ENCODE measurements around the gene FFAR3. TPM values are rescaled to one million over a fixed set of nuclear protein-coding genes. Genes with fewer than 3 reads are reported as not detected.

FFAR3 gene, protein sequence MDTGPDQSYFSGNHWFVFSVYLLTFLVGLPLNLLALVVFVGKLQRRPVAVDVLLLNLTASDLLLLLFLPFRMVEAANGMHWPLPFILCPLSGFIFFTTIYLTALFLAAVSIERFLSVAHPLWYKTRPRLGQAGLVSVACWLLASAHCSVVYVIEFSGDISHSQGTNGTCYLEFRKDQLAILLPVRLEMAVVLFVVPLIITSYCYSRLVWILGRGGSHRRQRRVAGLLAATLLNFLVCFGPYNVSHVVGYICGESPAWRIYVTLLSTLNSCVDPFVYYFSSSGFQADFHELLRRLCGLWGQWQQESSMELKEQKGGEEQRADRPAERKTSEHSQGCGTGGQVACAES
- total RNA-seq, result not detected

DNA sequence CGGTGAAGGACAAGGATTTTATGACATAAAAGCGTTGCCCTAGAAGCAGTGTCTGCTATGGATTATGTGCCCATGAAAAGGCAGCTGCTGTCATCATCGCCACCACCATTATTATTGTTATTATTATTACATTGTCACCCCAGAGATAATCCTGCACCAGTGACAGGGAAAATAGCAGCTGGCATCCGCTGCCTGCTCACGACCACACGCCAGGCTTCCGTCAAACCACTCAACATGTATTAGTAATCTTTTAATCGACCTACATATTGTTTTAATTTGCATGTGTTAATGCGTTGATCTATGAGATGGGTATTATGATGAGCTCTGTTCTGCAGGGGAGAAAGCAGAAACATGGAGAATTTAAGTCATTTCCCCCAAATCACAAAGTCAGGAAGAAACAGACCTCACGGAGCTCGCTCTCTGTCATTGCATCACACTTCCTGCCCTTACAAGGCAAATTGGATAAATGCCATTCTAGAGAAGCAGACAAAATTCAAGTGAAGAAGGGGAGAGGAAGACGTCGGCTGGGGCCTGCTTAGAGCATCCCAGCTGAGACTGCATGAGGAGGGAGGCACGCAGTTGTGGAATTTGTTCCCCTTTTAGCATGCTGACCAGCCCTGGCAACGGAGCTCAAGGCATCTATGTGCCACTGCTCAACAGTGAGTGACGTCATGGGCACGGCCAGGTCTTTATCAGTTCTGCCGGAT lies at the start of gene FFAR3:
TSS of gene FFAR3 (plus strand) at position 594 of the 707 bp plus-strand sequence. CDS start 431 bp downstream, outside the sequence.
- DNase-seq, result no peak

DNA sequence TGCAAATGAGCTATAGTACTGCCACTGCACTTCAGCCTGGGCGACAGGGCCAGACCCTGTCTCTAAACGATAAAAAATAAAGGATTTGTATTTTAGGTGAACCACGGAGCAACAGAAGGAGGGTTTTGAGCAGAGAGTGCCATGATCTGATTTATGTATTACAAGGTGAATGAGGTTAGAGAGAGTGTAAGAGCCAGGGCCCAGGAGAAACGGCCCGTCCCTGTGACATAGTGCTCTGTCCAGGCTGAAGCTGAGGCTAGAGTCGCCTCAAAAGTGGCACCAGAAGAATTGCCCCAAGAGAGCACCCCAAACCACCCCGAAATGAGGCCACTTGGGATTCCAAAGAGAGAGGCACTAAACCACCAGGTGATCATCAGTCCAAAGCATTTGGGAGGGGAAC lies 49.4 kb upstream of the FFAR3 start:
- DNase-seq, result no peak

DNA sequence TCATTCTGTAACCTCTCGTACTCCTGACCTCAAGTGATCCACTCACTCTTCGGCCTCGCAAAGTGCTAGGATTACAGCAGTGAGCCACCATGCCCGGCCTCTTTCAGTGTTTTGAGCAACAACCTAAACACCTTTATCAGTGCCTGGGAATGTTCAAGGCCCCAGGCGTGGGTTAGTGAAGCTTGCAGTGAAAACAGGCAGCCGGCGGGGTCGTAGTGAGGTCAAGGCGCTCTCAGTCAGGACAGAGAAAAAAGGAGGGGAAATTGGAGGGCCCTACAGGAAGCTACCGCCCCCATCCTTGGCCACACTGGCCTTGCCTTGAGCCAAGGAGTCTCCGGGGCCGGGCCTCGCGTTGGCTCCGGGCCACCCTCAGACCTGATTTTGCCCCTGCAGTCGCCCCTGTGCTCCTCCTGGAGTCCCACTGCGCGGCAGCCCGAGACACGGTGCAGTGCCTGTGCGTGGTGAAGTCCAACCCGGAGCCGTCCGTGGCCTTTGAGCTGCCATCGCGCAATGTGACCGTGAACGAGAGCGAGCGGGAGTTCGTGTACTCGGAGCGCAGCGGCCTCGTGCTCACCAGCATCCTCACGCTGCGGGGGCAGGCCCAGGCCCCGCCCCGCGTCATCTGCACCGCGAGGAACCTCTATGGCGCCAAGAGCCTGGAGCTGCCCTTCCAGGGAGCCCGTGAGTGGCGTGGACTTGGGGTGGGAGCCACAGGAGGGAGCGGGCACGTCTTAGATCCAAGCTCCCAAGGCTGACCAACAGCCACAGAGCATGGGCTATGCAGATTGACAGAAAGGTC lies 48.6 kb upstream of the FFAR3 start:
- no peak for DNase-seq

DNA sequence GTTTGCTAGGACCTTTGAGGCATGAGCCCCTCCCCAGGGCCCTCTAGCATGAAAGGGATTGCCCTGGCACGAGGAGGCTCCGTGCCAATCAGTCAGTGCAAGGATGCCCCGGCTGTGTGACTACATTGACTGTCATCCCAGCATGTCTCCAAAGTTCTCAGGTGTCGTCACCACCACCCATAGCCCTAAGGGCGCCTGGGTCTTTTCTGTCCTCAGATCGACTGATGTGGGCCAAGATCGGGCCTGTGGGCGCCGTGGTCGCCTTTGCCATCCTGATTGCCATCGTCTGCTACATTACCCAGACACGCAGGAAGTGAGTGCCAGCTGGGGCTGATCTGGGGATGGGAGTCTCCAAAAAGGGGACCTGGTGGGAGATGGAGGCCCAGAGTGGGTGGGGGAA lies 47.9 kb upstream of the FFAR3 start:
- no peak for DNase-seq

DNA sequence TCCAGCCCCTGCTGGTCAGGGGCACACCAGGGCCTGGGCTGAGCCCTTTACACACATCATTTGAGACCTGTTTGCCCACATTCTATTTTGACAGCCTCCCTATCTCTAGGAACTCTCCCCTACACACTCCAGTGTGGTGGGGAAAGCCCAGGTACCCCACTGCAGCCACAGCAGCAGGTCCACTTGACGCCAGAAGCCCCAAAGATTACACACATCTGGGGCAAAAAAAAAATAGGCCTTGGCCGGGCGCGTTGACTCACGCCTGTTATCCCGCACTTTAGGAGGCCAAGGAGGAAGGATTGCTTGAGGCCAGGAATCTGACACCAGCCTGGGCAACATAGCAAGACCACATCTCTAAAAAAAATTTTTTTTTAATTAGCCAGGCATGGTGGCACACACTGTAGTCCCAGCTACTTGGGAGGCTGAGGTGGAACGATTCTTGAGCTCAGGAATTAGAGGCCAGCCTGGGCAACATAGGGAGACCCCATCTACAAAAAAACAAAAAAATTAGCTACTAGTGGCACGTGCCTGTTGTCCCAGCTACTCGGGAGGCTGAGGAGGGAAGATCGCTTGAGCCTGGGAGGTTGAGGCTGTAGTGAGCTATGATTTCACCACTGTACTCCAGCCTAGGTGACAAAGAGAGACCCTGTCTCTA lies 47.3 kb upstream of the FFAR3 start:
- no peak for DNase-seq

DNA sequence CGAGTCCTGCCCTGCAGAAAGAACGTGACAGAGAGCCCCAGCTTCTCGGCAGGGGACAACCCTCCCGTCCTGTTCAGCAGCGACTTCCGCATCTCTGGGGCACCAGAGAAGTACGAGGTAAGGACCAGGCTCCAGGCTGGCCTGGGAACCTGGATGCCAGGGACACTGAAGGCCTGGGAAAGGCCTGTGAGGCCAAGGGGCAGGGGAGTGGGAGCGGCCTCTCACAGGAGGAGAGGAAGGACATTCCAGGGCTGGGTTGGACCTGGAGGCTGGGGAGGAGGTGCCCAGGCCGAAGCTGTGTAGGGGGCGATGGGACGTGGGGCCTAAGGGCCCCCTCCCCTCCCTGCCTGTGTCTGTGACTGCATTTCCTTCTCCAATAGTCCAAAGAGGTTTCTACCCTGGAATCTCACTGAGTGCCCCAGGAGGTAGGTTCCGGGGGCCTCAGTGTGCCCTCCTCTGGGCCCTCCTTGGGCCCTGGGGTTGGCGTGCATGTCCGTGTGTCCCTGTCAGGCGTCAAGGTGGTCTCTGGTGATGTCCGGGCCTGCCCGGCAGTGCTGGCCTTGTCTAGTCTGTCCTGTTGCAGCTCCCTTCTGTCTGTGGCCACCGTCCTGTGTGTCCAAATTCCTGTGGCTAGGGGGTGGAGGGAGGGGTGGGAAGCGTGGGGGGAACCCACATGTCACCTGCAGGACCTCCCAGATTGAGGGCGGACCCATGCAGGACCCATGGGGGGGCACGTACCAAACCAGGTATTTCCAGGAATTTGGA lies 46.2 kb upstream of the FFAR3 start:
- DNase-seq, result no peak

DNA sequence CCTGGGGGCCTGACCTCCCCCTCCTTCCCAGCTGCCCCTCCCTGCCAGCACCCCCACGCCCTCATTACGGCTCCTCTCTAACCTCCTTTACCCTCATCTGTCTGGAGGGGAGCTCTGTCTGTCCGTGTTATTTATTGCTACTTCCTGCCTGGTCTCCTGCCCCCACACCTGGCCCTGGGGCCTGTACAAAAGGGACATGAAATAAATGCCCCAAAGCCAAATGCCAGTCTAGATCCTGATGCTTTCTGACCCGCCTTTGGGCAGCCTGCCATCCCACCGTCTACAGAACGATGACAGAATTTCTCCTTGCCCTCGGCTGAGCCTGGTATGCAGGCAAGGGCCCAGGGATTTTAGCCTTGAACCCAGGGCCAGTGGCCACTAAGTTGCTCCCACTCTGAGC lies 44.7 kb upstream of the FFAR3 start:
- no peak for DNase-seq

DNA sequence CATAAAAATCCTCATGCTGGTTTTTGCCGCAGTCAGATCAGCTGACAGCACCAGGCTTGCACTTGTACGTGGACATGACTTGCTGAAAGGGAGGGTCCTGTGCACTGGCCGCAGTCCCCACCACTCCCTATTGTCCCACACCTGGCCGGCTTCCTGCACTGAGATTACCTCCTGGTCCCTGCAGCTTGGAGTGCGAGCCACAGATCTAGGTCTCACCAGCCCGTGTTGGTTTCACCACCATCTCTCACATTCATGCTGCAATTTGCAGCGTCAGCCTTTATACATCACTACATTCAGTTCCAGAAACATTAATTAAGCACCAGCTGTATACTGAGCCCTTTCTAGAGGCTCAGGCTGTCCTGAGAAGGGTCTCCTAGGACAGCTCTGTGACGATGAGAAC lies 44.2 kb upstream of the FFAR3 start:
- no peak for DNase-seq

DNA sequence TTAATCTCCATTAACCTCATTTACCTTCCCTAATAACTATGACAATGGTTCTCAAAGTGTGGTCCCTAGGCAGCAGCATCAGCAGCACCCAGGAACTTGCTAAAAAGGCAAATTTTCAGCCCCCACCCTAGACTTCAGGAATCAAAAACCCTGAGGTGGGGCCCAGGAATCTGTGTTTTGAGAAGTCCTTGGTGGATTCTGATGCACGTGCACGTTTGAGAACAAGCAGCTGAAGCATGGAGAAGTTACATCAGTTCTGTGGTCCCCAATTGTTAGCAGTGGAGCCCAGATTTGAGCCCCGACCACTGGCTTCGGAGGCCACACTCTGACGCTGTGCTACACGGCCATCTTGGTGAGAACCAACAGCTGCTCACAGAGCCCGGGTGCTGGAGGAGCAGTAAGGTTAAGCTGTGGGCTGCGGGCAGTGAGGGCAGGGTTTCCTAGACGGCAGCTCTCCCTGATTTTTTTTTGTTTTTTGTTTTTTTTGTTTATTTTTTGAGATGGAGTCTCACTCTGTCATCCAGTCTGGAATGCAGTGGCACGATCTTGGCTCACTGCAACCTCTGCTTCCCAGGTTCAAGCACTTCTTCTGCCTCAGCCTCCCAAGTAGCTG lies 43.3 kb upstream of the FFAR3 start:
- no peak for DNase-seq

DNA sequence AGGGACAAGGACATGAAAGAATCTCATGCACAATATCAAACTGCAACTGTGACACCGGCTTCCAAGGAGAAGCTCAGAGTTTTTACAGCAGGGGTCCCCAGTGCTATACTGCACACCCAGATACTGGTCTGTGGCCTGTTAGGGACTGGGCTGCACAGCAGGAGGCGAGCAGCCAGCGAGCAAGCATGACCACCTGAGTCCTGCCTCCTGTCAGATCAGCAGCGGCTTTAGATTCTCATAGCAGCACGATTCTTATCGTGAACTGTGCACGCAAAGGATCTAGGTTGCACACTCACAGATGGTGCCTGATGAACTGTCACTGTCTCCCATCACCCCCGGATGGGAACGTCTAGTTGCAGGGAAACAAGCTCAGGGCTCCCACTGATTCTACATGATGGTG lies 42.4 kb upstream of the FFAR3 start:
- DNase-seq, result no peak

DNA sequence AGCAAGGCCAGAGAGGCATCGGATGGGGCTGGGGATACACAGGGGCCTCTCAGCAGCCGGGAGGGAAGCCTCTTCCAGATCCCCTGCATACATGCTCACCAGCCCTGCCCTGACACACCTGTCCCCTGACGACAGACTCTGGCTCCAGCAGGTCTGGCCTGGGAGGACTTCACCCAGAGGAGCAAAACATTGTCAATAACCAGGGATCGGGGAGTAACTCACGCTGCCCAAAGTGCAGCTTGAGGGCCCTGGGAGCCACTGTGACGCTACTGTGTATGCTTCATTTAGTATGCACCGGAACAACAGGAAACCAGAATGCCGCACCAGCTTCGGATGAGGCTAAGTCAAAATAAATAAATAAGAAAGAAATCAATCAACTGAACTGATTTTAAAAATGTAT lies 41.7 kb upstream of the FFAR3 start:
- DNase-seq, result no peak

DNA sequence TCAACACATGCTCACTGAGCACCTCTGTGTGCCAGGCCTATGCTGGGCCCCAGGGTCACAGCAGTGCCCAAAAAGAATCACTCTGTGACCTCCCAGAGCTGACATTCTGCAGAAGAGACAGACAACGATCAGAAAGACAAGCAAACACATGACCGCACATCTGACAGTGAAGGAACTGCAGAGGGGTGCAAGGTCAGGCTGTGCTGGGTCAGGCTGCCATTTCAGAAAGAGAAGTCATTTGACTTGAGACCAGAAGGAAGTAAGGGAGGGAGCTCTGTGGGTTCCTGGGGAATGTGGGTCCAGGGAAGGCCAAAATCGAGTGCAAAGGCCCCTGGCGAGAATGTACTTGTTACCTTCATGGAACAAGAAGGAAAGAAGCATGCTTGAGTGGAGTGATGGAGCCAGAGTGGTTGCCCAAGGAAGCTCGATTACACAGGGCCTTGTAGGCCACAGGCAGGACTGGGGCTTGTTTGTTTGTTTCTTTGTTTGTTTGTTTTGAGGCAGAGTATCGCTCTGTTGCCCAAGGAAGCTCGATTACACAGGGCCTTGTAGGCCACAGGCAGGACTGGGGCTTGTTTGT lies 40.7 kb upstream of the FFAR3 start:
- DNase-seq, result no peak

DNA sequence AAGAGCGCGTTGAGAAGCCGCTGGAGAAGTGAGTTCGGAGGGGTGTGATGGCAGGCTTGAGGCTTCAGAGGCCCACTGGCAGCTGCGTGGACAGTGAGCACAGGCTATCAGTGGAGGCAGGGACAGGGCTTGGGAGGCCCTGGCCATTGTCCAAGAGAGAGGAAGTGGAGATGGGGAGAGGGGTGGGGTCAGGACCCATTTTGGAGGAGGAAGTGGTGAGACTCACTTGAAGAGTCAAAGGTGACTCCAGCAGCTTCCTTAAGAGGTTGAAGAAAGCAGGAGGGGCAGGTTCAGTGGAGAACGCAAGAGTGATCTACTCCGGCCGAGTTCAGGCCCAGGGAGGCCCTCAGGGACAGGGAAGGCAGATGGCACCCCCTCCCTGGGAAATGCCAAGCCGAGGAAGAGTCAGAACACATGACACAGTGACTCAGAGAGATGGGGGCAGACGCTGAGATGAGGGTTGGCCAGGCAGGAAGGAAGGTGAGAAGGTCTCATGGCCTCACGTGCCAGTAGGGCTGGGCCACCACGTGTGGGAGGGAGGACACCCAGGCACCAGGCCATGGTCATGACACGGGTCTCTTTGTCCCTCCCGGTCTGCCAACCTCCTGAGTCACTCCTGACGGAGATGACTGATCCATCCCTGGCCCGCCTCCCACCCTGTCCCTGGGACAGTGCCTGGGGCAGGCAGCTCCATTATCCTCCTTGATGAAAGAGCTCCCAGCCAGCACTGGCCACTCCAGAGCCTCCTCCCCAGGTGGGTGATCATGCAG lies 39.4 kb upstream of the FFAR3 start:
- no peak for DNase-seq

DNA sequence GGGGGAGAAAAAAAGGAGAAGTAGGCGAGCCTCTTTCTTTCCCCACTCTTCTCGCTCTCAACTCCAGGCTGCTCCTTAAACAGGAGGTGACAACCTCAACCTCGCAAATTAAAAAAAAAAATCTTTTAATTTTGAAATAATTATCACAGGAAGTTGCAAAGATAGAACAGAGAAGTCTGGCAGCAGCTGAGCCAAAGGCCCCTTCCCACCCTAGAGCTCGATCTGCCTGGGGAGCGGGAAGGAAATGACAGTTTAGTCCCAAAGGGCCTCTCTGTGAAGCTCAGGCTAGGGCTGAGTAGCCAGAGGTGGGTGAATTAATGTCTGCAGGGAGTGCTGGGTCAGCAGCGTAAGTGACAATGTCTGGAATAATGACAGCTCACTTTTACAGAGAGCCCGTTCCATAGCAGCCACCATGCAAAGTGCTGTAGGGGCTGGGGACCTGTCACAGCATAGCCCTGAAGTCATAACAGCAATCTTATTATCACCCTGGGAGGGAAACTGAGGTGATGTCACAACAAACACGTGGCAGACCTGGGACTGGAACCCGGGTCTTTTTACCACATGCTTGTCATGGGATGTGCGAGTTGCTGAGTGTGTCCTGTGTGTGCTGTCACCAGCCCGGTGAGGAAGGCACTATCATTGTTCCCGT lies 38.1 kb upstream of the FFAR3 start:
- DNase-seq, result no peak

DNA sequence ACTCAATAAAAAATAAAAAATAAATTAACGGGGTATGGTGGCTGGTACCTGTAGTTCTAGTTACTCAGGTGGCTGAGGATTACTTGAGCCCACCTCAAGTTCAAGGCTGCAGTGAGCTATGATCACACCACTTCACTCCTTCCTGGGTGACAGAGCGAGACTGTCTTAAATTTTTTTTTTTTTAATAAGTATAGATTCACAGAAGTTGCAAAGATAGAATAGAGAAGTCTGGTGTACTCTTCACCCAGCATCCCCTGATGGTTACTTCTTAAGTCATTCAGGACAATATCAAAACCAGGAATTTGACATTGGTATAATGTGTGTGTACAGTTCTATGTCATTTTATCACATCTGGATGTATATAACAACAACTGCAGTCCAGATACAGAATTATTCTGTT lies 37.0 kb upstream of the FFAR3 start:
- no peak for DNase-seq

DNA sequence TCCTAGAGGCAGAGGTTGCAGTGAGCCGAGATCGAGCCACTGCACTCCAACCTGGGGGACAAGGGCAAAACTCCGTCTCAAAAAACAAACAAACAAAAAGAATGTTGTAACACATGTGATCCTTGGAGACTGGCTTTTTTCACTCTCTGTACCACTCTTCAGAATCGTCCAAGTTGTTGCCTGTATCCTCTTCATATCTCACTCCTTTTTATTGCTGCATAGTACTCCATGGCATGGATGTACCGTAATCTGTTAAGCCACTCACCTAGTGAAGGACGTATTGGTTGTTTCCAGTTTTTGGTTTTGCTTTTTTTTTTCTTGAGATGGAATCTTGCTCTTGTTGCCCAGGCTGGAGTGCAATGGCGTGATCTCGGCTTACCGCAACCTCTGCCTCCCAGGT lies 36.2 kb upstream of the FFAR3 start:
- no peak for DNase-seq

DNA sequence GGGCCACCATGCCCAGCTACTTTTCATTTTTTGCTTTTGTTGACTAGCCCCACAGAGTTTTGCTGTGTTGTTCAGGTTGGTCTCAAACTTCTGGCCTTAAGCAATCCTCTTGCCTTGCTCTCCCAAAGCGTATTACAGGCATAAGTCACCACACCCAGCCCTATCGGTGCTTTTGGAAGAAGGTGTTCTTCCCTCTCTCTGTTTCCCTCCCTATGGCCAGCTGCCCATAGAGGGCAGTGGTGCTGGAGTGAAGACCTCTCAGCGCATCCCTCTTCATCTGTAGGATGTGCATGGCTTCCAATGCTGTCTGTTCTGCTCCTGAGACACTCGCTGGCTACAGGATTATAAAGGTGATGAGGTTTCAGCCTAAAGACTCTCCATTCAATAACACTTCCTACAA lies 30.6 kb upstream of the FFAR3 start:
- no peak for DNase-seq

DNA sequence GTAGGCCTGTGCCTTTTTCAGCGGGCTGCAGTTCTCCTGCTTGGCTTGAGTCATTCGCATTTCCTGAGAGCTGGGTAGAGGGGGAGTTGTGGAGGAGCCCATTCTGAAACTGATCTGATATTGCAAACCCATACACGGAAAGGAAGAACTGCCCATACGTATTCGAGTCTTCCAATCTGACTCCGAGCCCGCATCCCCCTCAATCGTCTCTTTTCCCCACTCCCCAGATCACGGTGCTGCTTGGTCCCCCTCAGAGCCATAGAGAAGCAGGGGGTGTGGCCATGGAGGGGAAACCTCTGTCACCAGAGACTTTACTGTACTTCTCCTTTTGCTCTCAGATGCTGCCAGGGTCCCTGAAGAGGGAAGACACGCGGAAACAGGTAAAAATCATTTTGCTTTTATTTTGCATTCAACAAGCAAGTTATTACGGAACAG lies 29.4 kb upstream of the FFAR3 start, which contains the start of gene CD22:
TSS of gene CD22 (plus strand) at position 337 of the 435 bp plus-strand sequence. CDS start 2,854 bp downstream, outside the sequence.
- no peak for DNase-seq

DNA sequence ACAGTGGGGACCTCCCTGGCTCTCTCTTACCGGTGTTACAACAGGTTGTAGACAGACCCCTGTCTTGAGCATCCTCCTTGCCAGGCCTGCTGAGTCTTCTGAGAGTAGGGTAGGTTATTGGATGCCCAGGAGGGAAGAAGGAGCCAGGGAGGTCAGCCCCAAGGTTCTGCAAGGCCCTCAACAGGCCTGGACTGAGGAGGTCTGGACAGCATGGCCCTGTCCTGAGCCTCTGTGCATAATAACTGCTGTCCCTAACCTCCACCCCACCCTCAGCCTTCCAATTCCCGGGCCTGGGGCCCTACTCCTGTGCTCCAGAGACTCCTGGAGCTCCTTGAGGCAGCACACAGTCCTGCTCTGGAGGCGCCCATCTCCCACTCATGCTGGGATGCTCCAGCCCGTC lies 28.9 kb upstream of the FFAR3 start:
- DNase-seq, result no peak

DNA sequence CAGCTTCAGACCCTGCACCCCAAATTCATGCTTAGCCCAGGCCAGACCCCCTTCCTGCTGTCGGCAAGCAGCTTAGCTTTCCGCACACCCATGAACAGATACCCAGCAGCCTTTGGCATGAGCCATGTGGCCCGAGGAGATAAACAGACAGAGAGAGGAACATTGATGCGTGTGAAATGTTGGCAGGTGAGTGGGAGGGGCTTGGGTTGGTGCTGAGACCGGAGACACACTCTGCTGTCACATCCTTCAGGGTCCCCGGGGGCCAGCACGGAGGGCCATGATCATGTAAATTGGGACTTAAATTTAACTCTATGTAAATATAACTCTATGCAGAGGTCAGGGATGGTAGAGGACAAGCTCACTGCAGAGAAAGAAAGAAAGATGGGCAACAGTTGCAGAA lies 27.8 kb upstream of the FFAR3 start:
- DNase-seq, result no peak
